Measurements from ENCODE around the gene RPTOR.

The RPTOR gene

DNA sequence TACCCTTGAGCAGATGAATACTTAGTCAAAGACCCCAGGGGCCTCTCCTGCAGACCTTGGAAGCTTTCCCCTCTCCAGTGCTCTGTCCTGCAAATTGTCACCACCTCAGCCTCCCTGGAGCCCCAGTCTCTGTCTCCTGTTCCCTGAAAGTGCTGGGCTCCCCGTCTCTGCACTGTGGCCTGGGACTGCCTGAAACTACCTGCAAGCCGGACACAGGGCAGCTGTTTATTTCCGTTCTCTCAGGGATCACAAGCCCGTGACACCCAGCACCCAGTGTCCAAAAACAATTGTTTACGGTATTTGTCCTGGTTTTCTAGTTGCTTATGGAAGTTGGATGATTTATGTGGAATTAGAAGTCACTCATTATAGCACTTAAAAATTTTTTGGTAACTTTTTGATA lies 365.4 kb downstream of the RPTOR start:
- no peak overlapping the region for H3K4me3 ChIP-seq (replicated peaks; ENCODE audit: insufficient read depth, low read length)
- no peaks in the 10 kb centered on the region for H3K27me3 ChIP-seq (ENCODE audit: insufficient read depth, poor library complexity, severe bottlenecking)
- H3K27ac ChIP-seq (replicated peaks), result no peak overlapping the region
- no peak for DNase-seq (ENCODE audit: low read depth in 1 of 2, low spot score in 1 of 2)
- no peak for TF ChIP-seq POLR2AphosphoS5 (IDR thresholded peaks at IDR 0.05; ENCODE audit: low read depth)
- TF ChIP-seq SPI1 (IDR thresholded peaks at IDR 0.05; ENCODE audit: borderline replicate concordance, low read depth), result no peak
- TF ChIP-seq GABPA (IDR thresholded peaks at IDR 0.05; ENCODE audit: low read depth), result no peak

DNA sequence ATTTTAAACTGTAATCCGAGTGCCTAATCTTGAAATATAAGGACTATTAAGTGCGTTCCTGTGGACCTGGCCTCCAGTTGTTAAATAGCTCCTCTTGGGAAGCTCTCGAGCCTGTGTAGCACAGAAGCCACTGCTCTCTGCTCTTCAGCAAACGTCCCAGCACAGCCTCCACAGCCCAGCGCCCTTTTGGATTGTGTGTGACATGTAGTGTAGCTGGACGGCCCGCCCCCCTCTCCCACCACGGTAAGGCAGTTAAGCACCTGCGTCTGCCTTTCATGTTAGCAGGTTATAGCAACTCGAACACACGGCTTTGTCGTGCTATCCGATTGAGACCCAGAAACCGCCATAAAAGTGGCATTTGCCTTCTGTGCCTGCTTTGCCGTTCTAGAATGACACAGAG lies 367.8 kb downstream of the RPTOR start:
- TF ChIP-seq POLR2AphosphoS5 (IDR thresholded peaks at IDR 0.05; ENCODE audit: low read depth) (no peak), GABPA (IDR thresholded peaks at IDR 0.05; ENCODE audit: low read depth) (no peak), SPI1 (IDR thresholded peaks at IDR 0.05; ENCODE audit: borderline replicate concordance, low read depth) (no peak)
- TF ChIP-seq, protein P1, sequence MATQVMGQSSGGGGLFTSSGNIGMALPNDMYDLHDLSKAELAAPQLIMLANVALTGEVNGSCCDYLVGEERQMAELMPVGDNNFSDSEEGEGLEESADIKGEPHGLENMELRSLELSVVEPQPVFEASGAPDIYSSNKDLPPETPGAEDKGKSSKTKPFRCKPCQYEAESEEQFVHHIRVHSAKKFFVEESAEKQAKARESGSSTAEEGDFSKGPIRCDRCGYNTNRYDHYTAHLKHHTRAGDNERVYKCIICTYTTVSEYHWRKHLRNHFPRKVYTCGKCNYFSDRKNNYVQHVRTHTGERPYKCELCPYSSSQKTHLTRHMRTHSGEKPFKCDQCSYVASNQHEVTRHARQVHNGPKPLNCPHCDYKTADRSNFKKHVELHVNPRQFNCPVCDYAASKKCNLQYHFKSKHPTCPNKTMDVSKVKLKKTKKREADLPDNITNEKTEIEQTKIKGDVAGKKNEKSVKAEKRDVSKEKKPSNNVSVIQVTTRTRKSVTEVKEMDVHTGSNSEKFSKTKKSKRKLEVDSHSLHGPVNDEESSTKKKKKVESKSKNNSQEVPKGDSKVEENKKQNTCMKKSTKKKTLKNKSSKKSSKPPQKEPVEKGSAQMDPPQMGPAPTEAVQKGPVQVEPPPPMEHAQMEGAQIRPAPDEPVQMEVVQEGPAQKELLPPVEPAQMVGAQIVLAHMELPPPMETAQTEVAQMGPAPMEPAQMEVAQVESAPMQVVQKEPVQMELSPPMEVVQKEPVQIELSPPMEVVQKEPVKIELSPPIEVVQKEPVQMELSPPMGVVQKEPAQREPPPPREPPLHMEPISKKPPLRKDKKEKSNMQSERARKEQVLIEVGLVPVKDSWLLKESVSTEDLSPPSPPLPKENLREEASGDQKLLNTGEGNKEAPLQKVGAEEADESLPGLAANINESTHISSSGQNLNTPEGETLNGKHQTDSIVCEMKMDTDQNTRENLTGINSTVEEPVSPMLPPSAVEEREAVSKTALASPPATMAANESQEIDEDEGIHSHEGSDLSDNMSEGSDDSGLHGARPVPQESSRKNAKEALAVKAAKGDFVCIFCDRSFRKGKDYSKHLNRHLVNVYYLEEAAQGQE (IDR thresholded peaks at IDR 0.05; ENCODE audit: insufficient replicate concordance, low read depth), result no peak
- TF ChIP-seq, protein P2, sequence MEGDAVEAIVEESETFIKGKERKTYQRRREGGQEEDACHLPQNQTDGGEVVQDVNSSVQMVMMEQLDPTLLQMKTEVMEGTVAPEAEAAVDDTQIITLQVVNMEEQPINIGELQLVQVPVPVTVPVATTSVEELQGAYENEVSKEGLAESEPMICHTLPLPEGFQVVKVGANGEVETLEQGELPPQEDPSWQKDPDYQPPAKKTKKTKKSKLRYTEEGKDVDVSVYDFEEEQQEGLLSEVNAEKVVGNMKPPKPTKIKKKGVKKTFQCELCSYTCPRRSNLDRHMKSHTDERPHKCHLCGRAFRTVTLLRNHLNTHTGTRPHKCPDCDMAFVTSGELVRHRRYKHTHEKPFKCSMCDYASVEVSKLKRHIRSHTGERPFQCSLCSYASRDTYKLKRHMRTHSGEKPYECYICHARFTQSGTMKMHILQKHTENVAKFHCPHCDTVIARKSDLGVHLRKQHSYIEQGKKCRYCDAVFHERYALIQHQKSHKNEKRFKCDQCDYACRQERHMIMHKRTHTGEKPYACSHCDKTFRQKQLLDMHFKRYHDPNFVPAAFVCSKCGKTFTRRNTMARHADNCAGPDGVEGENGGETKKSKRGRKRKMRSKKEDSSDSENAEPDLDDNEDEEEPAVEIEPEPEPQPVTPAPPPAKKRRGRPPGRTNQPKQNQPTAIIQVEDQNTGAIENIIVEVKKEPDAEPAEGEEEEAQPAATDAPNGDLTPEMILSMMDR (IDR thresholded peaks at IDR 0.05; ENCODE audit: insufficient read depth, low read length), result no peak
- DNase-seq (ENCODE audit: low read depth in 1 of 2, low spot score in 1 of 2), result no peak
- no peak overlapping the region for H3K27ac ChIP-seq (replicated peaks)
- no peak overlapping the region for H3K4me3 ChIP-seq (replicated peaks; ENCODE audit: insufficient read depth, low read length)
- H3K27me3 ChIP-seq (ENCODE audit: insufficient read depth, poor library complexity, severe bottlenecking), result no peaks in the 10 kb centered on the region

DNA sequence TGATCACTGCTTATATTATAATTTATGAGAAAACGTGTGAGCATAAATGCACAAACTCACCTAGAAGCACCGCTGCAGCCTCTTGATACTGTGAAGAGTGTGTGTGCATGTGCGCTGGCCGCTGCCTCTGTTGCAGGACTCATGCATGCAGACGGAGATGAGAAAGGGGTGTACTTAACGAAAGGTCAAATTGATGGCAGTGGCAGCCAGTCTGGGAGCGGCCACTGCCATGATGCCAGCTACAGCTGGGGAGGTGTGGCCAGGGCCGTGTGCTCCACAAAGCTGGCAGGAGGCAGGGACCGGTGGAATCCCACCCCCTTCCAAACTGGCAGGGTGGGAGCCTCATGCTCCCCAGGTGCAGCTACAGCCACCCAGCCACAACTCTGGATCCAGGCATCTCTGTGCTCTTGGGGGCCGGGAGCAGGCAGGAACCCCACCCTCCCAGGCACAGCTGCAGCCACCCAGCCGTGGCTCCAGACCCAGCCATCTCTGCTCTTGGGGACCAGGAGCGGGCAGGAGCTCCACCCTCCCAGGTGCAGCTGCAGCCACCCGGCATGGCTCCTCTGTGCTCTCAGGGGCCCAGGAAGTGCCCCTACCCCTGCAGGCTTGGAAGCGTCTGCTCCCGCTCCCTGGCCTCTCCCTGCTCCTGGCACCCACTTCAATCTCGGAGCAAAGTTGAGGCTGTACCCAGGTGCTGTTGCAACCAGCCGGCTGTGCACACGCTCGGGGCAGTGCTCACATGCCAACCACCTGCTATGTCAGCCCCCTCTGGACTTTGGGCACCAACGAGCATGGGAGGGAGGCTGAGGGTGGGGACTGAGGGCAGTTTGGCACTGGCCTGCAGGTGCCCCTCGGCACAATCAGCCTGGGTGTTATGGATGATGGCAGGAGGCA lies 369.5 kb downstream of the RPTOR start:
- Histone ChIP-seq H3K27me3 (ENCODE audit: insufficient read depth, poor library complexity, severe bottlenecking) (no peaks in the 10 kb centered on the region), H3K4me3 (replicated peaks; ENCODE audit: insufficient read depth, low read length) (no peak overlapping the region), H3K27ac (replicated peaks) (no peak overlapping the region)
- TF ChIP-seq, protein P2 (IDR thresholded peaks at IDR 0.05; ENCODE audit: insufficient read depth, low read length), result no peak
- DNase-seq (ENCODE audit: low read depth in 1 of 2, low spot score in 1 of 2), result no peak

DNA sequence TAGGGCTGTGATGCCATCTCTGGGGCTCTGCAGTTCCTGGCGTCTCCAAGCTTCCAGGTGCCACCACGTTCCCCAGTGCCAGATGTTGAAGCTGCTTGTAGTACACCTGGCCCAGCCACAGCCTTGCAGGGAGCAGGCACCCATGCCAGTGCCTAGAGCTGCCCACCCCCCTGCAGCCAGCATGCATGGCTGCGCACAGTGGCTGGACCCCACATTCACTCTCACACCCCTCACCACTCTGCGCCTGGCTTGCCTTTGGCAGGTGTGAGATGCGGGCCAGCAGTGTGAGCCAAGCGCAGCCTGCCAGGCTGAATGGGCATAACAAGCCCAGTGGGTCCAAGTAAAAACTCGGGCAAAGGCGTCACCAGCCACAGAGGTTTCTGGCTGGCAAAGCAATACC lies 371.6 kb downstream of the RPTOR start:
- no peaks in the 10 kb centered on the region for H3K27me3 ChIP-seq (ENCODE audit: insufficient read depth, poor library complexity, severe bottlenecking)
- TF ChIP-seq POLR2AphosphoS5 (IDR thresholded peaks at IDR 0.05; ENCODE audit: low read depth), result no peak
- TF ChIP-seq SPI1 (IDR thresholded peaks at IDR 0.05; ENCODE audit: borderline replicate concordance, low read depth), result no peak
- TF ChIP-seq, protein P1 (IDR thresholded peaks at IDR 0.05; ENCODE audit: insufficient replicate concordance, low read depth), result no peak
- TF ChIP-seq, protein P2 (IDR thresholded peaks at IDR 0.05; ENCODE audit: insufficient read depth, low read length), result no peak
- TF ChIP-seq GABPA (IDR thresholded peaks at IDR 0.05; ENCODE audit: low read depth), result no peak
- H3K4me3 ChIP-seq (replicated peaks; ENCODE audit: insufficient read depth, low read length), result no peak overlapping the region
- no peak overlapping the region for H3K27ac ChIP-seq (replicated peaks)
- DNase-seq (ENCODE audit: low read depth in 1 of 2, low spot score in 1 of 2), result no peak
